WTC11 (cell line): ENCODE data around the gene PNMA8B. TPM values are rescaled to one million over a fixed set of nuclear protein-coding genes. Genes with fewer than 3 reads are reported as not detected.

ENCODE experiments used
- ATAC-seq: fragments of 200-7000 bp; cut with Tn5 transposase; 2 replicates; pipeline ENCODE4 v1.10.0; 2021; ENCODE audit warnings: mild to moderate bottlenecking, moderate library complexity
- CTCF ChIA-PET: fragments of 300-600 bp; sonication (Branson Sonifier 250); formaldehyde crosslinking; loops from one replicate; lab custom pipeline; 2021; ENCODE audit warnings: antibody characterized with exemption; lab: Charles Lee
- POLR2A ChIA-PET: fragments of 350-600 bp; sonication (Branson Sonifier 250); formaldehyde crosslinking; loops from one replicate; lab custom pipeline; 2021; ENCODE audit warnings: antibody characterized with exemption; lab: Charles Lee
- DNase-seq: peaks from one replicate; pipeline ENCODE4 v3.0.0; 2021; ENCODE audit warnings: low spot score
- H3K27ac Mint-ChIP-seq: 2 replicates; pipeline ENCODE4 v1.8.0; 2021; ENCODE audit warnings: mixed read lengths
- H3K27me3 Mint-ChIP-seq: 2 replicates; pipeline ENCODE4 v1.8.0; 2021; ENCODE audit warnings: low read depth, mild to moderate bottlenecking, moderate library complexity, mixed read lengths
- H3K36me3 Mint-ChIP-seq: 2 replicates; pipeline ENCODE4 v1.8.0; 2021; ENCODE audit warnings: mixed read lengths
- H3K4me1 Mint-ChIP-seq: 2 replicates; pipeline ENCODE4 v1.8.0; 2022; ENCODE audit warnings: mixed read lengths
- H3K4me3 Mint-ChIP-seq: 2 replicates; pipeline ENCODE4 v1.8.0; 2021; ENCODE audit warnings: mild to moderate bottlenecking, moderate library complexity, mixed read lengths
- H3K9me3 Mint-ChIP-seq: 2 replicates; pipeline ENCODE4 v1.8.0; 2021; ENCODE audit warnings: mixed read lengths
- AR ChIP-seq: fragments of 250-450 bp; sonication (Bioruptor Pico); IDR thresholded peaks from 2 replicates; pipeline ENCODE4 v1.9.0; 2021; ENCODE audit warnings: mild to moderate bottlenecking
- ATF2 ChIP-seq: sonication (generic); formaldehyde crosslinking; IDR thresholded peaks from 2 replicates; pipeline ENCODE4 v1.8.1; 2022; ENCODE audit warnings: low read depth, missing genetic modification reagents, borderline replicate concordance
- ATF3 ChIP-seq: sonication (generic); formaldehyde crosslinking; conservative IDR thresholded peaks from 2 replicates; pipeline ENCODE4 v1.8.1; 2022; ENCODE audit warnings: mild to moderate bottlenecking, missing genetic modification reagents
- CREM ChIP-seq: sonication (generic); formaldehyde crosslinking; IDR thresholded peaks from 2 replicates; pipeline ENCODE4 v1.8.1; 2022; ENCODE audit warnings: mild to moderate bottlenecking, missing genetic modification reagents, moderate library complexity
- E2F1 ChIP-seq: sonication (generic); formaldehyde crosslinking; IDR thresholded peaks from 2 replicates; pipeline ENCODE4 v1.8.0; 2022; ENCODE audit warnings: mild to moderate bottlenecking, missing genetic modification reagents
- FOXJ3 ChIP-seq: sonication (generic); formaldehyde crosslinking; IDR thresholded peaks from 2 replicates; pipeline ENCODE4 v1.9.0; 2021; ENCODE audit warnings: missing genetic modification reagents, mild to moderate bottlenecking, borderline replicate concordance
- FOXK1 ChIP-seq: sonication (generic); formaldehyde crosslinking; IDR thresholded peaks from 2 replicates; pipeline ENCODE4 v1.8.0; 2022; ENCODE audit warnings: mild to moderate bottlenecking, moderate library complexity, missing genetic modification reagents
- GABPB1 ChIP-seq: sonication (generic); formaldehyde crosslinking; IDR thresholded peaks from 2 replicates; pipeline ENCODE4 v1.8.1; 2023; ENCODE audit warnings: mild to moderate bottlenecking, missing genetic modification reagents
- HMGA2 ChIP-seq: fragments of 250-450 bp; sonication (Bioruptor Pico); IDR thresholded peaks from 2 replicates; pipeline ENCODE4 v1.4.0; 2021; ENCODE audit warnings: mild to moderate bottlenecking, moderate library complexity
- JUN ChIP-seq: sonication (generic); formaldehyde crosslinking; IDR thresholded peaks from 2 replicates; pipeline ENCODE4 v1.8.0; 2023; ENCODE audit warnings: mild to moderate bottlenecking, missing genetic modification reagents
- MYBL2 ChIP-seq: sonication (generic); formaldehyde crosslinking; IDR thresholded peaks from 2 replicates; pipeline ENCODE4 v1.8.1; 2023; ENCODE audit warnings: mild to moderate bottlenecking, moderate library complexity, missing genetic modification reagents
- TP53 ChIP-seq: sonication (generic); formaldehyde crosslinking; IDR thresholded peaks from 2 replicates; pipeline ENCODE4 v1.8.1; 2023; ENCODE audit warnings: mild to moderate bottlenecking, missing genetic modification reagents
- ZNF281 ChIP-seq: sonication (generic); formaldehyde crosslinking; IDR thresholded peaks from 2 replicates; pipeline ENCODE4 v1.8.0; 2023; ENCODE audit warnings: mild to moderate bottlenecking, missing genetic modification reagents
- ZNF317 ChIP-seq: sonication (generic); formaldehyde crosslinking; IDR thresholded peaks from 2 replicates; pipeline ENCODE4 v1.8.1; 2023; ENCODE audit warnings: low read depth, mild to moderate bottlenecking, moderate library complexity, missing genetic modification reagents, borderline replicate concordance
- ZNF416 ChIP-seq: fragments of 250-450 bp; sonication (Bioruptor Pico); IDR thresholded peaks from 2 replicates; pipeline ENCODE4 v1.9.0; 2021; ENCODE audit warnings: mild to moderate bottlenecking, inconsistent platforms
- ZNF512 ChIP-seq: sonication (generic); formaldehyde crosslinking; IDR thresholded peaks from 2 replicates; pipeline ENCODE4 v1.8.1; 2022; ENCODE audit warnings: missing genetic modification reagents, borderline replicate concordance
- ZNF671 ChIP-seq: fragments of 250-450 bp; sonication (Bioruptor Pico); IDR thresholded peaks from 2 replicates; pipeline ENCODE4 v1.8.0; 2021; ENCODE audit warnings: mild to moderate bottlenecking
- ZSCAN18 ChIP-seq: fragments of 250-450 bp; sonication (Bioruptor Pico); IDR thresholded peaks from 2 replicates; pipeline ENCODE4 v2.1.2; 2022; ENCODE audit warnings: mild to moderate bottlenecking, moderate library complexity
- total RNA-seq: library from RNA; stranded (reverse); gene quantifications from 3 replicates; pipeline ENCODE4 v1.2.3, GENCODE V29; 2021

The PNMA8B gene
- total RNA-seq, 1 experiment from 2014 or later = 2.8 TPM

- no peak for TF ChIP-seq CREM (CRISPR knock-in tag)
- TF ChIP-seq ZNF671 (CRISPR knock-in tag) = no peak
- TF ChIP-seq ZNF512 = no peak
- no peak for TF ChIP-seq AR (CRISPR knock-in tag)
- no peak for TF ChIP-seq FOXJ3 (CRISPR knock-in tag)
- TF ChIP-seq ZNF281 (CRISPR knock-in tag) = no peak
- no peak for TF ChIP-seq ATF2 (CRISPR knock-in tag)
- TF ChIP-seq ATF3 (CRISPR knock-in tag) = no peak
- TF ChIP-seq ZNF317 (CRISPR knock-in tag) = no peak
- TF ChIP-seq TP53 (CRISPR knock-in tag) = peak; percentile 48; the same call in 1 of the 2 replicates
- no peak for TF ChIP-seq GABPB1 (CRISPR knock-in tag)
- peak; percentile 54; the same call in 1 of the 2 replicates for TF ChIP-seq MYBL2
- TF ChIP-seq HMGA2 (CRISPR knock-in tag) = no peak
- TF ChIP-seq ZNF416 = no peak
- no peak for TF ChIP-seq JUN (CRISPR knock-in tag)
These were observed 24.4 kb downstream of the PNMA8B start, which contains the start of gene PNMA8A (continued) for GRCh38 chr19:46471116-46471733.

GRCh38 chr19:46470376-46470775 lies 25.3 kb downstream of the PNMA8B start:
- TF ChIP-seq ZSCAN18 (CRISPR knock-in tag) (no peak), E2F1 (CRISPR knock-in tag) (no peak), MYBL2 (no peak), AR (CRISPR knock-in tag) (no peak), FOXK1 (CRISPR knock-in tag) (no peak), GABPB1 (CRISPR knock-in tag) (no peak)
- no peaks in the 10 kb centered on the region for H3K9me3 Mint-ChIP-seq
- ChIA-PET CTCF (interaction anchor here (0.6 kb wide), 1 partner anchor 39 kb away, joined by 3 read pairs; no protein-coding TSS in a partner anchor), POLR2A (no interaction called here)
- H3K36me3 Mint-ChIP-seq = peaks cover 34% of the 10 kb centered on the region
- H3K27ac Mint-ChIP-seq = no peak overlapping the region
- H3K27me3 Mint-ChIP-seq = peaks cover 21% of the 10 kb centered on the region
- no peak for ATAC-seq
- H3K4me3 Mint-ChIP-seq = peak overlapping the region; percentile 77
- no peak for DNase-seq
- peaks cover 11% of the 10 kb centered on the region for H3K4me1 Mint-ChIP-seq
